Stomach (tissue), 4 donors: ENCODE results near the gene SNN.

Experiments used
- CTCF ChIP-seq, 7 experiments: fragments of 450-650 bp in 4 of 7; fragments of 200-600 bp in 3 of 7; sonication (generic) in 3 of 7; IDR thresholded peaks; one replicate each; pipeline ENCODE4 v1.5.1; 2016 to 2019; ENCODE audit warnings: antibody characterized with exemption in 7 of 7, control low read depth in 2 of 7, mild to moderate bottlenecking in 1 of 7
- EP300 ChIP-seq: sonication (generic); formaldehyde crosslinking; IDR thresholded peaks from one replicate; pipeline ENCODE4 v1.6.1; 2017; ENCODE audit warnings: antibody characterized with exemption
- POLR2A ChIP-seq, 4 donors: fragments of 450-650 bp; IDR thresholded peaks; one replicate each; pipeline ENCODE4 v1.6.1; 2016; ENCODE audit warnings: antibody characterized with exemption in 4 of 4, control low read depth in 2 of 4, mild to moderate bottlenecking in 1 of 4, moderate library complexity in 1 of 4
- POLR2AphosphoS5 ChIP-seq, 3 donors: sonication (generic); formaldehyde crosslinking; IDR thresholded peaks; one replicate each; pipeline ENCODE4 v1.6.1; 2016; ENCODE audit warnings: antibody characterized with exemption in 3 of 3

GRCh38 chr16:11627822-11628457 is 40.3 kb upstream of the SNN start:
- TF ChIP-seq CTCF (IDR thresholded peaks at IDR 0.05) (no peak), POLR2A (IDR thresholded peaks at IDR 0.05) (no peak), POLR2AphosphoS5 (IDR thresholded peaks at IDR 0.05) (no peak), EP300 (no peak)
